IMR-90 (cell line): ENCODE data around the gene SPP1.

Experiments used
- CHD1 ChIP-seq: IDR thresholded peaks from 2 replicates; pipeline ENCODE4 v1.6.1; 2012; ENCODE audit warnings: low read depth, low read length, improper control_type of control experiment
- MXI1 ChIP-seq: IDR thresholded peaks from 2 replicates; pipeline ENCODE4 v1.6.1; 2012; ENCODE audit warnings: low read depth, mild to moderate bottlenecking, low read length, moderate library complexity, borderline replicate concordance
- TF ChIP-seq, protein P1 (sequence below): conservative IDR thresholded peaks from 2 replicates; pipeline ENCODE4 v1.5.1; 2012; ENCODE audit warnings: mild to moderate bottlenecking, low read depth, low read length, improper control_type of control experiment

DNA sequence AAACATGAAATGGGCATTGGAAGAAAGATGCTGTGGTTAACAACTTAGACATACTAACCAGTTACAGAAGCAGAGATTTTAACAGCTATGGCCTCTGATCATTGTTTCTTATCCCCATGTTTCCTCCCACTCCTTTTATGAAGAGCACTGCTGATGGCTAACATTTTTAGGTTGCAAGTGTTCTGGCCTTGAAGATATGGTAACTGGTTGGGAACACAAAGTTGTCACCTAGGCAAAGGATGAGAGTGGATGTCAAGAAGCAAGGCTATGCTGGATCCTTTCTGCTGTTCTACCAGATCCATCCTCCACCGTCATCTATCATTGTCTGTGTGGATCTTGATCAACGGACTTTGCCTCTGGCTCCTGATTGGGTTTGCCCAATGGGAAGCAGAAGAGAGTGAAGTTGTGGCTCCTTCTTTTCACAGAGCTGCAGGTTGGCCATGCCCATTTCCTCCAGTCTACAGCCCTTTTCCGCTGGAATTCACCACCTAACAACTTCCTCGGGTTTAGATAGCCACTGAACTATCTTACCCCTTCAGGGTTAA lies 48.9 kb upstream of the SPP1 start:
- TF ChIP-seq CHD1 (no peak), MXI1 (no peak)
- TF ChIP-seq, protein P1, sequence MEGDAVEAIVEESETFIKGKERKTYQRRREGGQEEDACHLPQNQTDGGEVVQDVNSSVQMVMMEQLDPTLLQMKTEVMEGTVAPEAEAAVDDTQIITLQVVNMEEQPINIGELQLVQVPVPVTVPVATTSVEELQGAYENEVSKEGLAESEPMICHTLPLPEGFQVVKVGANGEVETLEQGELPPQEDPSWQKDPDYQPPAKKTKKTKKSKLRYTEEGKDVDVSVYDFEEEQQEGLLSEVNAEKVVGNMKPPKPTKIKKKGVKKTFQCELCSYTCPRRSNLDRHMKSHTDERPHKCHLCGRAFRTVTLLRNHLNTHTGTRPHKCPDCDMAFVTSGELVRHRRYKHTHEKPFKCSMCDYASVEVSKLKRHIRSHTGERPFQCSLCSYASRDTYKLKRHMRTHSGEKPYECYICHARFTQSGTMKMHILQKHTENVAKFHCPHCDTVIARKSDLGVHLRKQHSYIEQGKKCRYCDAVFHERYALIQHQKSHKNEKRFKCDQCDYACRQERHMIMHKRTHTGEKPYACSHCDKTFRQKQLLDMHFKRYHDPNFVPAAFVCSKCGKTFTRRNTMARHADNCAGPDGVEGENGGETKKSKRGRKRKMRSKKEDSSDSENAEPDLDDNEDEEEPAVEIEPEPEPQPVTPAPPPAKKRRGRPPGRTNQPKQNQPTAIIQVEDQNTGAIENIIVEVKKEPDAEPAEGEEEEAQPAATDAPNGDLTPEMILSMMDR = no peak
